SK-N-SH (cell line): ENCODE data around the gene CLASP2. TPM values are rescaled to one million over a fixed set of nuclear protein-coding genes. Genes with fewer than 3 reads are reported as not detected.

Experiments
- CTCF ChIA-PET: fragments of 300-600, 350-600 bp; formaldehyde crosslinking; extraction: SDS; loops from one replicate; lab custom pipeline; 2021; lab: Yijun Ruan, JAX
- POLR2A ChIA-PET: fragments of 350-600 bp; sonication (Branson Sonifier 250); formaldehyde crosslinking; extraction: SDS; loops from one replicate; lab custom pipeline; 2020; ENCODE audit warnings: antibody characterized with exemption, inconsistent platforms; lab: Yijun Ruan, JAX
- DNase-seq: peaks from one replicate; pipeline ENCODE4 v3.0.0; 2012
- H2AFZ ChIP-seq: fragments of 200-600 bp; sonication (generic); 2 replicates; pipeline ENCODE4 v1.8.1; 2016; ENCODE audit warnings: antibody characterized with exemption, mild to moderate bottlenecking, low read depth
- H3F3A ChIP-seq: fragments of 200-600 bp; sonication (generic); replicated peaks from 2 replicates; pipeline ENCODE3; 2016; ENCODE audit warnings: antibody characterized with exemption, mild to moderate bottlenecking; ENCODE audit not compliant: insufficient read depth
- H3K27ac ChIP-seq, 2 experiments: fragments of 200-500 bp in 1 of 2; fragments of 200-600 bp in 1 of 2; sonication (Bioruptor generic) in 1 of 2; sonication (generic), shearing (Covaris generic) in 1 of 2; 2 replicates each; pipeline versions ENCODE4 v1.5.1 to v1.6.1; 2014 to 2016; ENCODE audit warnings: low read depth in 2 of 2, inconsistent platforms in 1 of 2, low read length in 1 of 2, mild to moderate bottlenecking in 1 of 2, mixed read lengths in 1 of 2
- H3K27me3 ChIP-seq: fragments of 200-600 bp; sonication (generic), shearing (Covaris generic); 2 replicates; pipeline ENCODE4 v1.6.1; 2016; ENCODE audit warnings: mixed run types; ENCODE audit not compliant: insufficient read depth
- H3K36me3 ChIP-seq, 2 experiments: fragments of 200-500 bp in 1 of 2; fragments of 200-600 bp in 1 of 2; sonication (Bioruptor generic) in 1 of 2; sonication (generic) in 1 of 2; replicated peaks in 1 of 2; 2 replicates each; pipeline versions ENCODE3 to v1.5.1; 2014 to 2016; ENCODE audit warnings: low read length in 1 of 2, mild to moderate bottlenecking in 1 of 2; ENCODE audit not compliant: insufficient read depth in 2 of 2, control insufficient read depth in 1 of 2
- H3K4me1 ChIP-seq, 2 experiments: fragments of 200-500 bp in 1 of 2; fragments of 200-600 bp in 1 of 2; sonication (Bioruptor generic) in 1 of 2; sonication (generic), shearing (Covaris generic) in 1 of 2; 2 replicates each; pipeline versions ENCODE4 v1.5.1 to v1.6.1; 2014 to 2016; ENCODE audit warnings: low read depth in 1 of 2, low read length in 1 of 2, mixed run types in 1 of 2; ENCODE audit not compliant: insufficient read depth in 2 of 2, control insufficient read depth in 1 of 2
- H3K4me2 ChIP-seq: fragments of 200-600 bp; sonication (generic), shearing (Covaris generic); 2 replicates; pipeline ENCODE4 v1.6.1; 2017; ENCODE audit warnings: mixed run types
- H3K4me3 ChIP-seq, 2 experiments: fragments of 200-500 bp in 1 of 2; fragments of 200-600 bp in 1 of 2; sonication (Bioruptor generic) in 1 of 2; sonication (generic), shearing (Covaris generic) in 1 of 2; 2 replicates each; pipeline versions ENCODE4 v1.5.1 to v1.8.1; 2014 to 2016; ENCODE audit warnings: low read depth in 2 of 2, inconsistent platforms in 1 of 2, low read length in 1 of 2, mild to moderate bottlenecking in 1 of 2, mixed read lengths in 1 of 2, moderate library complexity in 1 of 2
- H3K79me2 ChIP-seq: fragments of 200-600 bp; sonication (generic); 2 replicates; pipeline ENCODE4 v1.8.1; 2017; ENCODE audit warnings: mild to moderate bottlenecking; ENCODE audit not compliant: insufficient read depth
- H3K9ac ChIP-seq: fragments of 200-600 bp; sonication (generic); 2 replicates; pipeline ENCODE4 v1.6.1; 2017; ENCODE audit warnings: mixed run types
- H3K9me2 ChIP-seq: fragments of 200-600 bp; sonication (generic); 2 replicates; pipeline ENCODE4 v1.6.1; 2017; ENCODE audit warnings: mixed run types
- H3K9me3 ChIP-seq: fragments of 200-600 bp; sonication (generic); 2 replicates; pipeline ENCODE4 v1.6.1; 2017; ENCODE audit warnings: mixed run types, mild to moderate bottlenecking, moderate library complexity
- H4K20me1 ChIP-seq: fragments of 200-600 bp; sonication (generic); 2 replicates; pipeline ENCODE4 v1.6.1; 2017; ENCODE audit warnings: mild to moderate bottlenecking, mixed run types; ENCODE audit not compliant: insufficient read depth
- CHD2 ChIP-seq: fragments of 150-350 bp; IDR thresholded peaks from 2 replicates; pipeline ENCODE4 v1.6.1; 2018; ENCODE audit warnings: low read length; ENCODE audit not compliant: partially characterized antibody
- CTCF ChIP-seq: fragments of 200-600 bp; sonication (generic); IDR thresholded peaks from 2 replicates; pipeline ENCODE4 v1.6.1; 2017; ENCODE audit warnings: antibody characterized with exemption, mild to moderate bottlenecking, moderate library complexity
- EP300 ChIP-seq, 2 experiments: IDR thresholded peaks; 2 replicates each; pipeline versions ENCODE4 v1.4.0 to v1.6.1; 2012; ENCODE audit warnings: borderline replicate concordance in 1 of 2, low read depth in 1 of 2, low read length in 1 of 2
- EZH2phosphoT487 ChIP-seq: fragments of 200-600 bp; sonication (generic); IDR thresholded peaks from 2 replicates; pipeline ENCODE4 v1.6.1; 2017; ENCODE audit warnings: low read depth, mixed run types, mild to moderate bottlenecking, antibody characterized with exemption, moderate library complexity, borderline replicate concordance
- FOXJ3 ChIP-seq: sonication (generic); formaldehyde crosslinking; IDR thresholded peaks from 2 replicates; pipeline ENCODE4 v1.5.1; 2020; ENCODE audit warnings: mild to moderate bottlenecking, missing genetic modification reagents
- GATA2 ChIP-seq: sonication (generic); formaldehyde crosslinking; IDR thresholded peaks from 2 replicates; pipeline ENCODE4 v1.5.0; 2020; ENCODE audit warnings: mild to moderate bottlenecking, missing genetic modification reagents
- IRF3 ChIP-seq: fragments of 150-350 bp; IDR thresholded peaks from 2 replicates; pipeline ENCODE4 v1.6.1; 2016; ENCODE audit warnings: mild to moderate bottlenecking, low read depth, low read length
- JUND ChIP-seq: IDR thresholded peaks from 2 replicates; pipeline ENCODE4 v1.4.0; 2012
- MAX ChIP-seq: IDR thresholded peaks from 2 replicates; pipeline ENCODE4 v1.4.0; 2012; ENCODE audit warnings: low read depth
- MEF2A ChIP-seq: IDR thresholded peaks from 2 replicates; pipeline ENCODE4 v1.4.0; 2012; ENCODE audit warnings: low read depth, borderline replicate concordance
- MXI1 ChIP-seq: IDR thresholded peaks from 2 replicates; pipeline ENCODE4 v1.6.1; 2012; ENCODE audit warnings: mild to moderate bottlenecking, low read depth, low read length, improper control_type of control experiment
- NFIC ChIP-seq: IDR thresholded peaks from 2 replicates; pipeline ENCODE4 v1.4.0; 2012; ENCODE audit warnings: borderline replicate concordance
- NRF1 ChIP-seq: IDR thresholded peaks from 2 replicates; pipeline ENCODE4 v1.6.1; 2012; ENCODE audit warnings: low read depth, mild to moderate bottlenecking, low read length
- RCOR1 ChIP-seq: fragments of 150-350 bp; IDR thresholded peaks from 2 replicates; pipeline ENCODE4 v1.6.1; 2017; ENCODE audit warnings: antibody characterized with exemption, low read length
- REST ChIP-seq: IDR thresholded peaks from 2 replicates; pipeline ENCODE4 v1.6.1; 2012; ENCODE audit warnings: mild to moderate bottlenecking, low read depth, low read length, moderate library complexity
- RXRA ChIP-seq: IDR thresholded peaks from 2 replicates; pipeline ENCODE4 v1.4.0; 2012; ENCODE audit warnings: low read depth, mild to moderate bottlenecking, borderline replicate concordance
- TCF12 ChIP-seq: IDR thresholded peaks from 2 replicates; pipeline ENCODE4 v1.4.0; 2012
- YY1 ChIP-seq: IDR thresholded peaks from 2 replicates; pipeline ENCODE4 v1.4.0; 2012; ENCODE audit warnings: low read depth, mild to moderate bottlenecking
- WGBS: methylation state at CpG from one replicate; pipeline ENCODE4 v1.1.6; 2017; ENCODE audit warnings: low lambda C conversion rate; 5-methylcytosine and 5-hydroxymethylcytosine counted together
- polyA plus RNA-seq, 3 experiments: library from polyadenylated mRNA; depleted of rRNA; stranded (reverse); fragments of >200 nt; gene quantifications; 2 replicates each; pipeline ENCODE4 v1.2.3, GENCODE V29; 2012

Gene CLASP2
- polyA plus RNA-seq, 1 of the 3 experiments (the other 2 are of a cell fraction), result 13.2 TPM

- no peaks in the 10 kb centered on the region for H3K9me2 ChIP-seq
- TF ChIP-seq CTCF, result no peak
- TF ChIP-seq IRF3, result no peak
- TF ChIP-seq RXRA, result no peak
- TF ChIP-seq RCOR1, result no peak
- TF ChIP-seq FOXJ3 (CRISPR knock-in tag), result no peak
- TF ChIP-seq GATA2 (CRISPR knock-in tag), result no peak
- TF ChIP-seq MXI1, result no peak; the same call in none of the 2 replicates
- TF ChIP-seq EZH2phosphoT487, result no peak
- TF ChIP-seq JUND, result no peak
- DNase-seq, result no peak
- no peaks in the 10 kb centered on the region for H3K9me3 ChIP-seq
- no peaks in the 10 kb centered on the region for H3K27me3 ChIP-seq
- H3K79me2 ChIP-seq, result peaks cover 49% of the 10 kb centered on the region
- ChIA-PET CTCF (interaction anchor here (0.9 to 3.1 kb wide), 8 partner anchors 13 to 128 kb away, joined by 3 to 11 read pairs (median 6); partner anchors contain the start of gene CLASP2), POLR2A (interaction anchor here (0.6 to 2.1 kb wide), 6 partner anchors 9 to 218 kb away, joined by 3 to 47 read pairs (median 4); no protein-coding TSS in a partner anchor)
- WGBS, result 61% methylated on average over 2 of the region's 2 CpGs
- H3F3A ChIP-seq, result peaks cover 22% of the 10 kb centered on the region
- H3K27ac ChIP-seq, result peak overlapping the region; percentile 70 to 99
- H3K9ac ChIP-seq, result peak overlapping the region; percentile 28; the same call in 1 of the 2 replicates
- no peaks in the 10 kb centered on the region for H4K20me1 ChIP-seq
- peak overlapping the region; percentile 51 to 62 for H3K4me3 ChIP-seq
- peaks cover 0 to 2% of the 10 kb centered on the region in 2 experiments for H3K36me3 ChIP-seq
- peak overlapping the region; percentile 78 for H3K4me2 ChIP-seq
- peak overlapping the region; percentile 77; the same call in 1 of the 2 replicates for H2AFZ ChIP-seq
- peaks cover 10 to 26% of the 10 kb centered on the region in 2 experiments; a peak in 3 of 4 replicates for H3K4me1 ChIP-seq
Observed at GRCh38 chr3:33658621-33658990, 59.4 kb downstream of the CLASP2 start.

GRCh38 chr3:33658039-33658438 lies 60.0 kb downstream of the CLASP2 start:
- Histone ChIP-seq H3K9me3 (no peaks in the 10 kb centered on the region), H3K4me1 (peaks cover 10 to 26% of the 10 kb centered on the region in 2 experiments; a peak in 3 of 4 replicates), H2AFZ (no peak overlapping the region), H3K9ac (no peak overlapping the region), H4K20me1 (no peaks in the 10 kb centered on the region), H3K36me3 (peaks cover 0 to 2% of the 10 kb centered on the region in 2 experiments), H3K9me2 (no peaks in the 10 kb centered on the region), H3K27me3 (no peaks in the 10 kb centered on the region), H3K4me3 (peak overlapping the region; percentile 51 to 62; a peak in 3 of 4 replicates), H3K4me2 (peak overlapping the region; percentile 78; the same call in 1 of the 2 replicates), H3F3A (peaks cover 17% of the 10 kb centered on the region), H3K27ac (peak overlapping the region; percentile 70 to 99; a peak in 3 of 4 replicates), H3K79me2 (peaks cover 52% of the 10 kb centered on the region)
- no peak for DNase-seq
- 93% methylated on average over 1 of the region's 1 CpG for WGBS
- CTCF ChIA-PET, result interaction anchor here (1.0 to 3.1 kb wide), 5 partner anchors 12 to 60 kb away, joined by 3 to 11 read pairs (median 8); partner anchors contain the start of gene CLASP2
- TF ChIP-seq NRF1 (no peak), REST (no peak), CHD2 (no peak), MEF2A (no peak), CTCF (no peak), NFIC (no peak), EP300 (IDR thresholded peaks at IDR 0.05; ENCODE audit: borderline replicate concordance in 1 of 2, low read depth in 1 of 2, low read length in 1 of 2) (no peak), MAX (no peak), YY1 (no peak), TCF12 (no peak)
- POLR2A ChIA-PET, result interaction anchor here (1.3 to 2.1 kb wide), 2 partner anchors 8 to 12 kb away, joined by 4 to 47 read pairs; no protein-coding TSS in a partner anchor
